GM19455 (cell line): ENCODE data around the gene TGM3.
"Not testable (repeated sequence)": the region's sequence is repeated elsewhere in the genome, so short reads cannot be mapped to it uniquely, and the experiment has no call there.

ENCODE experiments used
- ATAC-seq: cut with Tn5 transposase; IDR thresholded peaks from one replicate; pipeline ENCODE4 v1.9.1; 2021; ENCODE audit not compliant: unreplicated experiment

Gene TGM3, protein sequence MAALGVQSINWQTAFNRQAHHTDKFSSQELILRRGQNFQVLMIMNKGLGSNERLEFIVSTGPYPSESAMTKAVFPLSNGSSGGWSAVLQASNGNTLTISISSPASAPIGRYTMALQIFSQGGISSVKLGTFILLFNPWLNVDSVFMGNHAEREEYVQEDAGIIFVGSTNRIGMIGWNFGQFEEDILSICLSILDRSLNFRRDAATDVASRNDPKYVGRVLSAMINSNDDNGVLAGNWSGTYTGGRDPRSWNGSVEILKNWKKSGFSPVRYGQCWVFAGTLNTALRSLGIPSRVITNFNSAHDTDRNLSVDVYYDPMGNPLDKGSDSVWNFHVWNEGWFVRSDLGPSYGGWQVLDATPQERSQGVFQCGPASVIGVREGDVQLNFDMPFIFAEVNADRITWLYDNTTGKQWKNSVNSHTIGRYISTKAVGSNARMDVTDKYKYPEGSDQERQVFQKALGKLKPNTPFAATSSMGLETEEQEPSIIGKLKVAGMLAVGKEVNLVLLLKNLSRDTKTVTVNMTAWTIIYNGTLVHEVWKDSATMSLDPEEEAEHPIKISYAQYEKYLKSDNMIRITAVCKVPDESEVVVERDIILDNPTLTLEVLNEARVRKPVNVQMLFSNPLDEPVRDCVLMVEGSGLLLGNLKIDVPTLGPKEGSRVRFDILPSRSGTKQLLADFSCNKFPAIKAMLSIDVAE

DNA sequence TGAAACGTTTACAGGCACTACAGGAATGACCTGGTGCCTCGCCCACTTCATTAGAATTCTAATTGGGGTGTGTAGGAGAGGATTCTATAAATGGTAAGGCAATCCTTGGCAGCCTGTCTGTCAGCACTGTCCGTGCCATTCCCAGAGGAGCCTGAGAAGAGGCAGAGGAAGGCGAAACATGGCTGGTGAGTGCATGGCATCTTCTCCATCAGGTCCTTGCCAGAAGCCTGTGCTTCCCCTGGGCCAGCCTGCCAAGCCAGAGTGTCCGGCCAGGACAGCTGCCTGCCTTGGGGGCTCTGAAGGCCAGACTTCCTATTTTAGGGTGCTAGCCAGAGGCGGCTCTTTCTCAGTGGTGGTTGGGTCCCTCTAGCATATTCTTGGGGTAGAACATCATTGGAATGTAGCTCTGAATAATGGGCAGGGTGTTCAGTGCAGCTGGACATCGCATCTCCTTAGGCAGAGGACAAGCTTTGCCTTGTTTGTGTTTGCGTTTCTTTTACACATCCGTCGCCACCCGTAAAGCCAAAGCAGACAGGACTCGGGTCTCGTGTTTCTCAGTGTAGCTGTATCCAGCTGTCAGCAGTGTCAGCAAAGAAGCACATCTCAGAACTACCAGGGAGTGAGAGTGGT is at the start of gene TGM3:
TSS of gene TGM3 (plus strand) at position 116 of the 630 bp plus-strand sequence. CDS start at position 179, 63 bp downstream.
- ATAC-seq = no peak

DNA sequence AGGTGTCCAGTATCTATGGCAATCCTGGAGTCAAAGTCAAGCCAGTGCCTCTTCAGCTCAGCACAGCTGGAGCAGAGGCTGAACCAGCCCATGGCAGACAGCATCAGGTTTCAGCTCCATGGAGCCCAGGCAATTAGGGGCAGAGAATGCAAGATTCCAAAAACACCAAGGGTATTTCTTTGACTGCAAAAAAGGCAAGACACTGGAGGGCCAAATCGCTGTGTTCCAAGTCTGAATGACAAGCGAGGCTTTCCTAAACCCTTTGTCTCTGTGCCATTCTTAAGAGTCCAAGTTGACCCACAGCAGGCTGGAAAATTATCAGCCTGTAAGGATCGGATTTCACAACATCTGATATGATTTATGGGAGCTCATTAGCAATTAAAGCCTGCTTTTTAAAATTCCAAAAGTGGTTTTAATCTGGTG is 49.7 kb upstream of the TGM3 start:
- no peak for ATAC-seq

DNA sequence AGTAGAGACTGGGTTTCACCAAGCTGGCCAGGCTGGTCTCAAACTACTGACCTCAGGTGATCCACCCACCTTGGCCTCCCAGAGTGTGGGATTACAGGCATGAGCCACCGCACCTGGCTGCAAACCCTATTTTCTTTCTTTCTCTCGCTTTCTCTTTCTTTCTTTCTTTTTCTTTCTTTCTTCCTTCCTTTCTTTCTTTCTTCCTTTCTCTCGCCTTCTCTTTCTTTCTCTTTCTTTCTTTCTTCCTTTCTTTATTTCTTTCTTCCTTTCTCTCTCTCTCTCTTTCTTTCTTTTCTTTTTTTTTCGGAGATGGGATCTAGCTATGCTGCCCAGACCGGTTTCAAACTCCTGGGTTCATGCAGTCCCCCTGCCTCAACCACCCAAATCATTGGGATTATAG is 47.0 kb upstream of the TGM3 start:
- ATAC-seq = no peak

DNA sequence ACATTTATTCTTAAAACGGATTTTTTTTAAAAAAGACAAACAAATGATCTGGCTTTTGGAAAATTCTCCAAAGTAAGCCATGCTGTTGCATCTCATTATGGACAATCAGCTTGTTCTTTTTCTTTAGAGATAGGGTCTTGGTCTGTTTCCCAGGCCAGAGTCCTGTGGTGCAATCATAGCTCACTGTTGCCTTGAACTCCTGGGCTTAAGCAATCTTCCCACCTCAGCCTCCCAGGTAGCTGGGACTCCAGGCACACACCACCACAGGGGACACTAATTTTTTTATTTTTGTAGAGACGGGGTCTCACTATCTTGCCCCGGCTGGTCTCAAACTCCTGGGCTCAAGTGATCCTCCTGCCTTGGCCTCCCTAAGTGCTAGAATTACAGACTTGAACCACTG is 45.9 kb upstream of the TGM3 start:
- no peak for ATAC-seq

DNA sequence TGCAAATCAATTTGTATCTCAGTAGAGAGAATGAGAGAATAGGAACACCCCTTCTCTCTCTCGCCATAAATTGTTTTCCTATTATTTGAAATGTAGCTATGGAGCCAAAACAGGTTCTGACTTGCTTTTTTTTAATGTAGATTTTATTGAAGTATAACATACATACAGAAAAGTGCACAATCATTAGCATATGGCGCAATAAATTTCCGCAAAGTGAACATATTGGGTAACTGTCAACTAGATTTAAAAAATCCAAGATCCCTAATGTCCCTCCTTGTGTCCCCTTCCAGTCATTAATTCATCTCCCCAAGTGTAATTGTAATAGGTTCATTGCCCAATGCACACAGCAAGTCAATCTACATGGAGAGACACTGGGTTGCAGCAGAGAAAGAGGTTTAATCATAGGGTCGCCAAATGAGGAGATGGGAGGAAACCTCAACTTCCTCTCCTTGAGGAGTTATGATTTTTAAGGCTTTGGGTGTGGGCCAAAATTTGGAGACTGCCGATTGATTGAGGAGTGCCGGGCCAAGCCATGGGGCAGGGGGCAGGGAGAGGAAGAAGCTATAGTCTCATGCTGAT is 43.3 kb upstream of the TGM3 start:
- no peak for ATAC-seq

DNA sequence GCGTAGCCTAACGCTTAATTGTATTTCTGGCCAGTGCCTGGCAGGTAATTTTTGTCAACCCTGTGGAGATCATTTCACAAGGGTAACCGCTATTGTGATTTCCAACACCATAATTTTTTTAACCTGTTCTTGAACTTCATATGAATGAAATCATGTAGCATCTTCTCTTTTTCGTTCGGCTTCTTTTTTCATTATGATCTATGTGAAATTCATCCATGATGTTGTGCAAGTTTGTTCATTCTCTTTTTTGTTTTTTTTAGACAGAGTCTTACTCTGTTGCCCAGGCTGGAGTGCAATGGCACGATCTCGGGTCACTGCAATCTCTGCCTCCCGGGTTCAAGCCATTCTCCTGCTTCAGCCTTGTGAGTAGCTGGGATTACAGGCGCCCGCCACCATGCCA is 42.5 kb upstream of the TGM3 start:
- no peak for ATAC-seq

DNA sequence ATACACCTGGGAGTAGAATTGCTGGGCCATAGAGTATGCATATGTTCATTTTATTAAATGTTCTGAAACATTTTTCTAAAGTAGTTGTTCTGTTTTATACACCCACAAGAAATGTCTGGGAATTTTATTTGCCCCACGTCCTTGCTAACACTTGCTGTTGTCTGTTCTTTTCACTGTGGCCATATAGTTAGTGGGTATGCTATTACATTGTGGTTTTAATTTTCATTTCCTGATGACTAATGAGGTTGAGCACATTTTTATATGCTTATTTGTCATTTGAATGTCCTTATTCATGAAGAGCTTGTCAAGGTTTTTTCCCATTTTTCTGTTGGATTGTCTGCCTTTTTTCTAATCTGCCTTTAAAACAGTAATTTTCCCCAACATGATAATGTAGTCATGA is 41.5 kb upstream of the TGM3 start:
- no peak for ATAC-seq

DNA sequence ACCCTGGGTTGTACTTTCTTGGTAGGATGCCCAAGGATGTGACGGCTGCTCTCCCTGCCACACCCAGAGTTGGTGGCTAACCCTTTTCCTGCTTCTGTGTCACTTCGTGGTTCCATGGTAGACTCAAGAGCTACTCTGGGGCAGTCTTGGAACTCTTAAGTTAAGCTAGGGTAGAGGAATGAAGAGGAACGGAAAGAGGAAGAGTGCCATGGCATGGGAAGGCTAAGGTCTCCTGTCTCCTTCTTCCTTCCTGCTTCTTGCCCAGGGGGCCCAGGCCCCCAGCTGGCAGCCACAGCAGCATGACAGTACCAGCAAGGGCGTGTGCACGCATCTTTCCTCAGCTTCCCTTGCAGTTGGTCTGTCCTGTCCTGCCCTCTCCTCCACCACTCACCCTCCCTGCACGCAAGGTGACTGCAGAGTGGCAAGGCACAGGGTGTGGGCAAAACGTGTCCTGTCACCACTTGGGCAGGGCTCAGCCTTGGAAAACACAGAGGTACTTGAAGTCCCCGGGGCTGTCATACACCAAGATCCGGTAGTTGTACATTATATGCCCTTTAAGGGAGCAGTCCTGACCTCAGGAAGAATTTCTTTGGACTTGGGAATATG is 39.8 kb upstream of the TGM3 start:
- ATAC-seq = no peak

DNA sequence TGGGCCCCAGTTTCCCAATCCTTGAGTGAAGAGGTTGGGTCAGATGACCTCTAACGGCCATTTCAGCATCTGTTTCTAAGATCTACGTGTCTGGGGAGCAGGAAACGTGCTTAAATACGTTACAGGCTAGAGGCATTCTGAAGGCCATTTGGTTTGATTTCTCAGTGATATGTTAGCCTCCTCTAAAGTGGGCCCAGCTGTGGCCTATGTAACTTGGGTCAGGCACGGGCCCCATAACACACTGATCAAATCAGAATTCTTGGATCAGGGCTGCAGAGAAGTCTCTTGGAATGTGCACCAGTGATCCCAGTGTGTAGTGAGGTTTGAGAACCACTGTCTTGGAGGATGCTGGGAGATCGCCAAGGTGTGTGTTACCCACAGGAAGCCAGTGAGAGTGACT is 36.1 kb upstream of the TGM3 start:
- no peak for ATAC-seq

DNA sequence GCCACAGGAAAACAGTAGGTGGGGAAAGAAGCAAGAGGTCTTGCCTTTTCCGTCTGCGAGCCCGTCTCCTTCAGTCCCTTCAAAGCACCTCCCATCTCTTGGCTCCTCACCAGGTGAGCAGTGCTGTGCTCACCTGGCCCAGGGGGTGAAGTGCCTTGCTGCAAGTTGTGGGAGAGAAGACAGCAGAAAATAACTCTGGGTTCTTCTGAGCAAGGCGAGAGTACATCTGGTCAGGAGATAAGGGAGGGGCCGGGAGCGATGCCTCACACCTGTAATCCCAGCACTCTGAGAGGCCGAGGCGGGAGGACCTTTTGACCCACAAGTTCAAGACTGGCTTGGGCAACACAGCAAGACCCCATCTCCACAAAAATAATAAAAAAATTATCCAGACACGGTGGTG is 35.6 kb upstream of the TGM3 start:
- no peak for ATAC-seq

DNA sequence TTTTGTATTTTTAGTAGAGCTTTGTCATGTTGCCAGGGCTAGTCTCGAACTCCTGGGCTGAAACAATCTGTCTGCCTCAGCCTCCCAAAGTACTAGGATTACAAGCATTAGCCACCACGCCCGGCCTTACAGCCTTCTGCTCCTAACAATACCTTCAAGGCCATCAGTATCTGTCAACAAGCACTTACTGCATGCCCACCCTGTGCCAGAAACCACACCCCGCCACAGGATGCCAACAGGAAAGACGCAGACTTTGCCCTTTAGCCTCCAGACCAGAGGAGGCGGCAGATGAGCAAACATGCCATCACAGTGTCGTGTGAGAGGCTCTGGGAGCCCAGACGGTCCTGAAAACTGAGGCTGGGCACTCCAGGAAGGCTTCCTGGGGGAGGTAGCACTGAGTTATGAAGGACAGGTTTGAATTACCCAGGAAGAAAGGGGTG is 34.7 kb upstream of the TGM3 start:
- no peak for ATAC-seq

DNA sequence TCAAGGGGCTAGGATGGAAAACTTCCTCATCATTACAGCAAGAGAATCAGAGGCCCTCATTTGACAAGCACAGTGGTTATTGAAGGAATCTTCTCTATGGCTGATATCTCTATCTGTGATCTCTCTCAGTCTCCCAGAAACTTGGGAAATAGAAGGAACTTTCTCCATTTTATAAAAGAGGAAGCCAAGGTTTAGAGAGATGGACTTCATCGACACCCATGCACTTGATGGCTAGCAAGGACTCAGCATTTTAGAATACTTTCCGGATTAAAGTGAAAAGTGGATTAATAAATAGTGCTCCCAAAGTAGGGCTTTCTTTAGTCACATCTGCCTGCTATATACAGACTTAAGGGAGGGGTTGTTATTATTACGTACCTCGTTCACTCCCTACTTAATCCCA is 34.2 kb upstream of the TGM3 start:
- ATAC-seq = no peak

DNA sequence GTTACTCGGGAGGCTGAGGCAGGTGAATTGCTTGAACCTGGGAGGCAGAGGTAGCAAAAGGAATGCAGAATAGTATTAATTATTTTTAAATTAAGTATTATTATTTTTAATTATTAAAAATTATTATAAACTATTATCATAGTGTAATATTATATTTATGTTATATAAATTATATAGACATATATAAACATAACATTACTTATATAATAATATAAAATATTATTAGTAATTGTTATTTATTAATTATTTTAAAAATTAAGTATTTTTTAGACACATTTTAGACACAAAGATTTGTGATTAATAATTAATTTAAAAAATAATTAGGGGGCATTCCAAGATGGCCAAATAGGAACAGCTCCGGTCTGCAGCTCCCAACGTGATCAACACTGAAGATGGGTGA is 31.7 kb upstream of the TGM3 start:
- no peak for ATAC-seq

DNA sequence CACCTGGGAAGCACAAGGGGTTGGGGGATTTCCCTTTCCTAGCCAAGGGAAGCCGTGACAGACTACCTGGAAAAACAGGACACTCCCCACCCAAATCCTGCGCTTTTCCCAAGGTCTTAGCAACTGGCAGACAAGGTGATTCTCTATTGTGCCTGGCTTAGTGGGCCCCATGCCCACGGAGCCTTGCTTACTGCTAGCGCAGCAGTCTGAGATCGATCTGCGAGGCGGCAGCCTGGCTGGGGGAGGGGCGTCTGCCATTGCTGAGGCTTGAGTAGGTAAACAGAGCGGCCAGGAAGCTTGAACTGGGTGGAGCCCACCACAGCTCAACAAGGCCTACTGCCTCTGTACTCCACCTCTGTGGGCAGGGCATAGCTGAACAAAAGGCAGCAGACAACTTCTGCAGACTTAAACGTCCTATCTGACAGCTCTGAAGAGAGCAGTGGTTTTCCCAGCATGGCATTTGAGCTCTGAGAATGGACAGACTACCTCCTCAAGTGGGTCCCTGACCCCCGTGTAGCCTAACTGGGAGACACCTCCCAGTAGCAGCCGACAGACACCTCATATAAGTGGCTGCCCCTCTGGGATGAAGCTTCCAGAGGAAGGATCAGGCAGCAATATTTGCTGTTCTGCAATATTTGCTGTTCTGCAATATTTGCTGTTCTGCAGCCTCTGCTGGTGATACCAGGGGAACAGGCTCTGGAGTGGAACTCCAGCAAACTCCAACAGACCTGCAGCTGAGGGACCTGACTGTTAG is 31.0 kb upstream of the TGM3 start:
- not testable (repeated sequence) for ATAC-seq

DNA sequence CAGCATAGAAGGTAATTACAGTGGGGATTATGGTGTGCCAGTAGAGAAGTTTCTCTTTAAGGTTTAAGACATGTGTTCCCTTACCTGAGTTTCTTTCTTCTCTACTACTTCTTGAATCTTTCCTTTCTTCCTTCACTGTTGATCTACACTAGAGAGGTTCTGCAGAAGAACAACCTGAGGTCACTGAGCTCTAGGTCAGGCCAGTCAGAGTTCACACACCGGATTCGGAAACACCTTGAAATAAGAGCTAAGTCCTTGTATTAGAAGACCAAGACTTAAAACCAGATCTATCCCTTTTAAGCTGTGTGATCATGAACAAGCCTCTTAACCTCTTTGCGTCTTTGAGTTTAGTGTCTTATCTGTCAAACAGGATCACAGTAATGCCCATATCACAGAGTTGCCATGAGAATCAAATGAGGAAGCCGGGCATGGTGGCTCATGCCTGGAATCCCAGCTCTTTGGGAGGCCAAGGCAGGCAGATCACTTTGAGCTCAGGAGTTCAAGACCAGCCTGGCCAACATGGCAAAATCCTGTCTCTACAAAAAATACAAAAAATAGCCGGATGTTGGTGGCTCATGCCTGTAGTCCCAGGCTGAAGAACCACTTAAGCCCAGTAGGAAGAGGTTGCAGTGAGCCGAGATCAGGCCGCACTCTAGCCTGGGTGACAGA is 22.0 kb upstream of the TGM3 start:
- ATAC-seq = no peak

DNA sequence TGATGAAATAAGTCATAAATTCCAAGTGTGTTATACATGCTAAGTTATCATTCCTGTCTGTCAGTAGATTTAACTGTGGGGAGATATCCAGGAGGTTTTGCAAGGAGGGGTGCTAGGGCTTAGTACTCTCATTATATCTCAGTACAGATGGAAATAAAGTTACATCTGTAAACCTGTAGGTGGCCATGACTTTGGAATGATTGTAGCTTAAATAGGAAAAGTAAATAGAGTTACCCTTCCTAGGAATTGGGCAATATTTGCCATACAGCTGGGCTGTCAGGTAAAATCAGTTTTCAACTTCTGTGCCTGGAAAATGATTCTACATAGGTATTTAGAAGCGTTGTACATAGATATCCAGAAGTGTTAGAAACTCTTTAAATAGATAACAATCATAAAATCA is 19.8 kb upstream of the TGM3 start:
- ATAC-seq = no peak

DNA sequence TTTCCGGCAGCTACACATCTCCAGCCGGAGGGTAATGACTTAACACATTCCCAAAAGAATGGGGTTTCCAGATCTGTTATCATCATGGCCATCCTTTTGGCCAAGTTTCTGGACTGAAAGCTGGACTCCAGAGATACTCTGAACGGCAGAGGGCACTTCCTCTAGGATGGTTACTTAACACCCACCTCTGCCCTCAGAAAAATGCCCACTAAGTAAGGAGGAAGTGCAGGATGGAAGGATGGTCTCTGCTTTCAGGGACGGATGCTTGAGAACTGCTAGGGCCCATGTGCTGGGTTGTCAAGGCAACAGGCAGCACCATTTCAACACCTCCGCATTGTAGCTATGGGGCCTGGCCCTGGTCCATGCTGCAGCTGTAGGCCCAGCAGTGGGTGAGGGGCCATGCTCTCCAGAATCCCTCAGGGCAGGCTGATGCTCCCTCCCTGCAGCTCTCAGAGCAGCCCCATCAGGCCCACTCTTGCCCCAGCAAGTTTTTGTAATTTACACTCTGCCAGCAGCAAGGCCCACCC is 16.5 kb upstream of the TGM3 start:
- ATAC-seq = no peak

DNA sequence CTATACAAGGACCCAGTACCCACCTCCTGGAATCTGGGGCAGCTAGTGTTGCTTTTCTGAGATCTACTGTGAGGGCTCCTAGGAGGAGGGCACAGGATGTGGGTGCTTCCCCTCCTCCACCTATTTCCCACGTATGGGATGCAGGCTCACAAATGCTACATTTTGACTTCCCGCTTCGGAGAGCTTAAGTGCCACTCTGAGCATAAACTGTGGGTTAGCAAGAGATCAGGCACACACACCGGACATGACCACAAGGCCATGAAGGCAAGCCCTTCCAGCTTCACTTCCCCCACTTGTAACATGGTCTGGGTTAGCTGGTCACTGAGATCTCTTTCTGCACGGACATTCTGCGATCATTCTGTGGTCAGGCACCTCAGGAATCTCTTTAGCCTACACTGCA is 15.7 kb upstream of the TGM3 start:
- no peak for ATAC-seq

DNA sequence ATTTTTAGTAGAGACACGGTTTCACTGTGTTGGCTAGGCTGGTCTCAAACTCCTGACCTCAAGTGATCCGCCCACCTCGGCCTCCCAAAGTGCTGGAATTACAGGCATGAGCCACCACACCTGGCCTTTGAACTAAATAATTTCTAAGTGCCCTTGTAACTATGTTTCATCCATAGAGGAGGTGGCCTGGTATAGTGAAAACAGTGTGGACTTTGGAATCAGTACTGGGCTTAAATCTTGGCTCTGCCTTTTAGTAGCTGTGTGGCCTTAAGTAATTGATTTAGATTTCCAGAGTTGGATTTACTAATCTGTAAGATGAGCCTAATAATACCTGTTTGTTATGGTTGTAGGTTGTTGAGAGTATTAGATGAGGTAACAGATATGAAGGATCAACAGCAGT is 14.2 kb upstream of the TGM3 start:
- ATAC-seq = no peak

DNA sequence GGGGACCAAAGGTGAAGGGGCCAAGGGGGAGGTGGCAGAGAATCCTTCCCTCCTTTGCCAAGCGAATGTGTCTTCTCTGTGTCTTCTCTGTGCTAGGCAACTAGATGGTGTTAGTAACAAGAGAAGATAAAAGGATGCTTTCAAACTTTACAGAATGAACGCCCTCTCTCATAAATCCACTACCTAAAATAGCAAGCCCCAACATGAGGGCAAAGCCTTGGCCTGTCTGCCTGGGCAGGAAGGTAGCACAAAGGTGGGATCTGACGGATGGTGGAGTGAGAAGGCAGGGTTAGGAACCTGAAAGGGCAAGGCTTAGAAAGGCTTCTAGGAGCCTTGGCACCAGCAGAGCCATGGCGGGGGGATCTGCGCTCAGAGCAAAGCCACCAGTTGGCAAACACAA is 13.6 kb upstream of the TGM3 start:
- ATAC-seq = no peak
